HEK293T (cell line): ENCODE measurements around the gene NHSL1.

Source experiments
- CTCF ChIA-PET: fragments of 350-600 bp; formaldehyde crosslinking; extraction: SDS; loops from one replicate; lab custom pipeline; 2021; ENCODE audit warnings: antibody characterized with exemption, inconsistent platforms; lab: Yijun Ruan, JAX
- POLR2A ChIA-PET: fragments of 350-600 bp; formaldehyde crosslinking; extraction: SDS; loops from one replicate; lab custom pipeline; 2020; ENCODE audit warnings: antibody characterized with exemption, inconsistent platforms; lab: Yijun Ruan, JAX
- DNase-seq: peaks from one replicate; pipeline ENCODE4 v3.0.0; 2012; ENCODE audit warnings: mixed read lengths; ENCODE audit errors: extremely low spot score
- ARNT ChIP-seq: fragments of 450-650 bp; IDR thresholded peaks from 2 replicates; pipeline ENCODE4 v1.6.1; 2017; ENCODE audit warnings: mild to moderate bottlenecking
- BHLHE40 ChIP-seq: fragments of 450-650 bp; IDR thresholded peaks from 2 replicates; pipeline ENCODE4 v1.6.1; 2016; ENCODE audit warnings: mild to moderate bottlenecking, moderate library complexity, borderline replicate concordance
- CTBP1 ChIP-seq: fragments of 450-650 bp; IDR thresholded peaks from 2 replicates; pipeline ENCODE4 v1.6.1; 2016; ENCODE audit warnings: borderline replicate concordance
- ELF4 ChIP-seq: fragments of 450-650 bp; IDR thresholded peaks from 2 replicates; pipeline ENCODE4 v1.6.1; 2017; ENCODE audit warnings: antibody characterized with exemption
- FOXA1 ChIP-seq: fragments of 450-650 bp; IDR thresholded peaks from 2 replicates; pipeline ENCODE4 v1.6.1; 2016; ENCODE audit warnings: mild to moderate bottlenecking
- FOXK2 ChIP-seq: fragments of 450-650 bp; IDR thresholded peaks from 2 replicates; pipeline ENCODE4 v1.6.1; 2016; ENCODE audit warnings: mild to moderate bottlenecking
- FOXM1 ChIP-seq: fragments of 450-650 bp; IDR thresholded peaks from 2 replicates; pipeline ENCODE4 v1.6.1; 2017; ENCODE audit warnings: mild to moderate bottlenecking, borderline replicate concordance
- HDGF ChIP-seq: fragments of 450-650 bp; IDR thresholded peaks from 2 replicates; pipeline ENCODE4 v1.6.1; 2017; ENCODE audit warnings: antibody characterized with exemption, borderline replicate concordance
- L3MBTL2 ChIP-seq: fragments of 450-650 bp; conservative IDR thresholded peaks from 2 replicates; pipeline ENCODE4 v1.6.1; 2016; ENCODE audit warnings: mild to moderate bottlenecking
- LEF1 ChIP-seq: fragments of 450-650 bp; IDR thresholded peaks from 2 replicates; pipeline ENCODE4 v1.6.1; 2017; ENCODE audit warnings: mild to moderate bottlenecking, borderline replicate concordance
- NFRKB ChIP-seq: fragments of 450-650 bp; IDR thresholded peaks from 2 replicates; pipeline ENCODE4 v1.6.1; 2016; ENCODE audit warnings: mild to moderate bottlenecking, moderate library complexity
- PKNOX1 ChIP-seq: fragments of 450-650 bp; IDR thresholded peaks from 2 replicates; pipeline ENCODE4 v1.6.1; 2016
- SP1 ChIP-seq: fragments of 450-650 bp; IDR thresholded peaks from 2 replicates; pipeline ENCODE4 v1.6.1; 2017
- SUZ12 ChIP-seq: fragments of 450-650 bp; IDR thresholded peaks from 2 replicates; pipeline ENCODE4 v1.6.1; 2016; ENCODE audit warnings: mild to moderate bottlenecking
- TARDBP ChIP-seq: fragments of 450-650 bp; IDR thresholded peaks from 2 replicates; pipeline ENCODE4 v1.6.1; 2016
- ZNF384 ChIP-seq: fragments of 450-650 bp; IDR thresholded peaks from 2 replicates; pipeline ENCODE4 v1.6.1; 2016

Gene NHSL1

GRCh38 chr6:138482816-138483215 lies 16.5 kb downstream of the NHSL1 start:
- CTCF ChIA-PET: no interaction called here
- no peak for DNase-seq
- TF ChIP-seq ZNF384 (no peak), FOXK2 (no peak), L3MBTL2 (no peak), NFRKB (no peak), HDGF (no peak), ELF4 (no peak), LEF1 (no peak), ARNT (no peak), FOXA1 (no peak), SUZ12 (no peak), TARDBP (no peak), FOXM1 (no peak), SP1 (no peak), BHLHE40 (no peak)
- POLR2A ChIA-PET: no interaction called here

GRCh38 chr6:138480279-138480949 lies 18.9 kb downstream of the NHSL1 start:
- ChIA-PET POLR2A (no interaction called here), CTCF (interaction anchor here (0.6 kb wide), 1 partner anchor 153 kb away, joined by 3 read pairs; no protein-coding TSS in a partner anchor)
- DNase-seq: no peak
- TF ChIP-seq FOXM1: no peak
- TF ChIP-seq CTBP1: no peak
- no peak for TF ChIP-seq ELF4
- TF ChIP-seq PKNOX1: no peak
- no peak for TF ChIP-seq BHLHE40
- TF ChIP-seq FOXA1: no peak
- no peak for TF ChIP-seq SUZ12
- TF ChIP-seq ZNF384: no peak
- TF ChIP-seq TARDBP: no peak
- no peak for TF ChIP-seq L3MBTL2
- no peak for TF ChIP-seq FOXK2
- TF ChIP-seq NFRKB: no peak
- TF ChIP-seq LEF1: no peak
- TF ChIP-seq SP1: no peak
- TF ChIP-seq HDGF: no peak

- POLR2A ChIA-PET: no interaction called here
- CTCF ChIA-PET: no interaction called here
- TF ChIP-seq NFRKB (no peak), ARNT (no peak), ELF4 (no peak), PKNOX1 (peak; percentile 31; the same call in 1 of the 2 replicates), TARDBP (no peak), L3MBTL2 (no peak), HDGF (no peak), FOXM1 (no peak), ZNF384 (peak; percentile 84)
- DNase-seq: no peak
Measured at GRCh38 chr6:138477913-138478539, 21.3 kb downstream of the NHSL1 start.

GRCh38 chr6:138476116-138476515 lies 23.2 kb downstream of the NHSL1 start:
- TF ChIP-seq FOXM1 (no peak), SUZ12 (no peak), NFRKB (no peak), ZNF384 (no peak), HDGF (no peak), TARDBP (no peak), FOXK2 (no peak), FOXA1 (no peak), PKNOX1 (no peak), ARNT (no peak), CTBP1 (no peak), BHLHE40 (no peak), SP1 (no peak), ELF4 (no peak), L3MBTL2 (no peak), LEF1 (no peak)
- CTCF ChIA-PET: no interaction called here
- no peak for DNase-seq
- POLR2A ChIA-PET: no interaction called here

- no peak for TF ChIP-seq L3MBTL2
- no peak for TF ChIP-seq CTBP1
- TF ChIP-seq HDGF: no peak
- no peak for TF ChIP-seq FOXM1
- no peak for TF ChIP-seq FOXA1
- TF ChIP-seq PKNOX1: no peak
- no peak for TF ChIP-seq LEF1
- no peak for TF ChIP-seq BHLHE40
- TF ChIP-seq ELF4: no peak
- no peak for TF ChIP-seq ARNT
- no peak for TF ChIP-seq SUZ12
- TF ChIP-seq ZNF384: no peak
- TF ChIP-seq FOXK2: no peak
- no peak for TF ChIP-seq TARDBP
- TF ChIP-seq NFRKB: no peak
- TF ChIP-seq SP1: no peak
- no peak for DNase-seq
- ChIA-PET POLR2A (no interaction called here), CTCF (no interaction called here)
Measured at GRCh38 chr6:138473144-138473543, 26.1 kb downstream of the NHSL1 start.
